SK-N-SH (cell line): ENCODE results near the gene KLHL41. TPM values are rescaled to one million over a fixed set of nuclear protein-coding genes. Genes with fewer than 3 reads are reported as not detected.

ENCODE experiments used
- CTCF ChIA-PET: fragments of 300-600, 350-600 bp; formaldehyde crosslinking; extraction: SDS; loops from one replicate; lab custom pipeline; 2021; lab: Yijun Ruan, JAX
- POLR2A ChIA-PET: fragments of 350-600 bp; sonication (Branson Sonifier 250); formaldehyde crosslinking; extraction: SDS; loops from one replicate; lab custom pipeline; 2020; ENCODE audit warnings: antibody characterized with exemption, inconsistent platforms; lab: Yijun Ruan, JAX
- DNase-seq: peaks from one replicate; pipeline ENCODE4 v3.0.0; 2012
- H2AFZ ChIP-seq: fragments of 200-600 bp; sonication (generic); 2 replicates; pipeline ENCODE4 v1.8.1; 2016; ENCODE audit warnings: antibody characterized with exemption, mild to moderate bottlenecking, low read depth
- H3F3A ChIP-seq: fragments of 200-600 bp; sonication (generic); replicated peaks from 2 replicates; pipeline ENCODE3; 2016; ENCODE audit warnings: antibody characterized with exemption, mild to moderate bottlenecking; ENCODE audit not compliant: insufficient read depth
- H3K27ac ChIP-seq, 2 experiments: fragments of 200-500 bp in 1 of 2; fragments of 200-600 bp in 1 of 2; sonication (Bioruptor generic) in 1 of 2; sonication (generic), shearing (Covaris generic) in 1 of 2; 2 replicates each; pipeline versions ENCODE4 v1.5.1 to v1.6.1; 2014 to 2016; ENCODE audit warnings: low read depth in 2 of 2, inconsistent platforms in 1 of 2, low read length in 1 of 2, mild to moderate bottlenecking in 1 of 2, mixed read lengths in 1 of 2
- H3K27me3 ChIP-seq: fragments of 200-600 bp; sonication (generic), shearing (Covaris generic); 2 replicates; pipeline ENCODE4 v1.6.1; 2016; ENCODE audit warnings: mixed run types; ENCODE audit not compliant: insufficient read depth
- H3K36me3 ChIP-seq, 2 experiments: fragments of 200-500 bp in 1 of 2; fragments of 200-600 bp in 1 of 2; sonication (Bioruptor generic) in 1 of 2; sonication (generic) in 1 of 2; replicated peaks in 1 of 2; 2 replicates each; pipeline versions ENCODE3 to v1.5.1; 2014 to 2016; ENCODE audit warnings: low read length in 1 of 2, mild to moderate bottlenecking in 1 of 2; ENCODE audit not compliant: insufficient read depth in 2 of 2, control insufficient read depth in 1 of 2
- H3K4me1 ChIP-seq, 2 experiments: fragments of 200-500 bp in 1 of 2; fragments of 200-600 bp in 1 of 2; sonication (Bioruptor generic) in 1 of 2; sonication (generic), shearing (Covaris generic) in 1 of 2; 2 replicates each; pipeline versions ENCODE4 v1.5.1 to v1.6.1; 2014 to 2016; ENCODE audit warnings: low read depth in 1 of 2, low read length in 1 of 2, mixed run types in 1 of 2; ENCODE audit not compliant: insufficient read depth in 2 of 2, control insufficient read depth in 1 of 2
- H3K4me2 ChIP-seq: fragments of 200-600 bp; sonication (generic), shearing (Covaris generic); 2 replicates; pipeline ENCODE4 v1.6.1; 2017; ENCODE audit warnings: mixed run types
- H3K4me3 ChIP-seq, 2 experiments: fragments of 200-500 bp in 1 of 2; fragments of 200-600 bp in 1 of 2; sonication (Bioruptor generic) in 1 of 2; sonication (generic), shearing (Covaris generic) in 1 of 2; 2 replicates each; pipeline versions ENCODE4 v1.5.1 to v1.8.1; 2014 to 2016; ENCODE audit warnings: low read depth in 2 of 2, inconsistent platforms in 1 of 2, low read length in 1 of 2, mild to moderate bottlenecking in 1 of 2, mixed read lengths in 1 of 2, moderate library complexity in 1 of 2
- H3K79me2 ChIP-seq: fragments of 200-600 bp; sonication (generic); 2 replicates; pipeline ENCODE4 v1.8.1; 2017; ENCODE audit warnings: mild to moderate bottlenecking; ENCODE audit not compliant: insufficient read depth
- H3K9ac ChIP-seq: fragments of 200-600 bp; sonication (generic); 2 replicates; pipeline ENCODE4 v1.6.1; 2017; ENCODE audit warnings: mixed run types
- H3K9me2 ChIP-seq: fragments of 200-600 bp; sonication (generic); 2 replicates; pipeline ENCODE4 v1.6.1; 2017; ENCODE audit warnings: mixed run types
- H3K9me3 ChIP-seq: fragments of 200-600 bp; sonication (generic); 2 replicates; pipeline ENCODE4 v1.6.1; 2017; ENCODE audit warnings: mixed run types, mild to moderate bottlenecking, moderate library complexity
- H4K20me1 ChIP-seq: fragments of 200-600 bp; sonication (generic); 2 replicates; pipeline ENCODE4 v1.6.1; 2017; ENCODE audit warnings: mild to moderate bottlenecking, mixed run types; ENCODE audit not compliant: insufficient read depth
- CHD2 ChIP-seq: fragments of 150-350 bp; IDR thresholded peaks from 2 replicates; pipeline ENCODE4 v1.6.1; 2018; ENCODE audit warnings: low read length; ENCODE audit not compliant: partially characterized antibody
- CTCF ChIP-seq: fragments of 200-600 bp; sonication (generic); IDR thresholded peaks from 2 replicates; pipeline ENCODE4 v1.6.1; 2017; ENCODE audit warnings: antibody characterized with exemption, mild to moderate bottlenecking, moderate library complexity
- EZH2phosphoT487 ChIP-seq: fragments of 200-600 bp; sonication (generic); IDR thresholded peaks from 2 replicates; pipeline ENCODE4 v1.6.1; 2017; ENCODE audit warnings: low read depth, mixed run types, mild to moderate bottlenecking, antibody characterized with exemption, moderate library complexity, borderline replicate concordance
- GATA2 ChIP-seq: sonication (generic); formaldehyde crosslinking; IDR thresholded peaks from 2 replicates; pipeline ENCODE4 v1.5.0; 2020; ENCODE audit warnings: mild to moderate bottlenecking, missing genetic modification reagents
- JUND ChIP-seq: IDR thresholded peaks from 2 replicates; pipeline ENCODE4 v1.4.0; 2012
- MAX ChIP-seq: IDR thresholded peaks from 2 replicates; pipeline ENCODE4 v1.4.0; 2012; ENCODE audit warnings: low read depth
- MEF2A ChIP-seq: IDR thresholded peaks from 2 replicates; pipeline ENCODE4 v1.4.0; 2012; ENCODE audit warnings: low read depth, borderline replicate concordance
- POLR2AphosphoS5 ChIP-seq: IDR thresholded peaks from 2 replicates; pipeline ENCODE4 v1.6.1; 2012; ENCODE audit warnings: low read depth, low read length
- RCOR1 ChIP-seq: fragments of 150-350 bp; IDR thresholded peaks from 2 replicates; pipeline ENCODE4 v1.6.1; 2017; ENCODE audit warnings: antibody characterized with exemption, low read length
- SIN3A ChIP-seq: IDR thresholded peaks from 2 replicates; pipeline ENCODE4 v1.6.1; 2012; ENCODE audit warnings: low read depth, mild to moderate bottlenecking, low read length, moderate library complexity, borderline replicate concordance
- SMC3 ChIP-seq: IDR thresholded peaks from 2 replicates; pipeline ENCODE4 v1.6.1; 2012; ENCODE audit warnings: low read depth, low read length, improper control_type of control experiment
- USF2 ChIP-seq: fragments of 150-350 bp; IDR thresholded peaks from 2 replicates; pipeline ENCODE4 v1.6.1; 2017; ENCODE audit warnings: antibody characterized with exemption, low read length, low read depth, borderline replicate concordance
- WGBS: methylation state at CpG from one replicate; pipeline ENCODE4 v1.1.6; 2017; ENCODE audit warnings: low lambda C conversion rate; 5-methylcytosine and 5-hydroxymethylcytosine counted together
- polyA plus RNA-seq, 3 experiments: library from polyadenylated mRNA; depleted of rRNA; stranded (reverse); fragments of >200 nt; gene quantifications; 2 replicates each; pipeline ENCODE4 v1.2.3, GENCODE V29; 2012
- TF ChIP-seq, protein P1 (sequence below): IDR thresholded peaks from 2 replicates; pipeline ENCODE4 v1.6.1; 2012; ENCODE audit warnings: mild to moderate bottlenecking, low read depth, low read length, moderate library complexity
- TF ChIP-seq, protein P2 (sequence below): IDR thresholded peaks from 2 replicates; pipeline ENCODE4 v1.4.0; 2012; ENCODE audit warnings: low read depth, borderline replicate concordance
- TF ChIP-seq, protein P3 (sequence below): IDR thresholded peaks from 2 replicates; pipeline ENCODE4 v1.4.0; 2012; ENCODE audit warnings: low read depth, borderline replicate concordance

Gene KLHL41
- polyA plus RNA-seq, 1 of the 3 experiments (the other 2 are of a cell fraction), result 0.26 TPM

GRCh38 chr2:169476459-169476858, 33.0 kb upstream of the KLHL41 start:
- no peak for DNase-seq
- H3K36me3 ChIP-seq, result no peaks in the 10 kb centered on the region
- no peak overlapping the region for H3K4me3 ChIP-seq
- no peaks in the 10 kb centered on the region for H3K27me3 ChIP-seq
- ChIA-PET POLR2A (no interaction called here), CTCF (no interaction called here)
- WGBS, result 71% methylated on average over 3 of the region's 3 CpGs
- no peak overlapping the region for H3K4me2 ChIP-seq
- H4K20me1 ChIP-seq, result no peaks in the 10 kb centered on the region
- H2AFZ ChIP-seq, result no peak overlapping the region
- no peak overlapping the region for H3K27ac ChIP-seq
- H3K4me1 ChIP-seq, result no peaks in the 10 kb centered on the region; a peak in 1 of 4 replicates
- H3K9ac ChIP-seq, result no peak overlapping the region
- H3K9me3 ChIP-seq, result no peaks in the 10 kb centered on the region
- H3K9me2 ChIP-seq, result no peaks in the 10 kb centered on the region
- H3F3A ChIP-seq, result no peaks in the 10 kb centered on the region
- H3K79me2 ChIP-seq, result no peaks in the 10 kb centered on the region
- TF ChIP-seq MEF2A (no peak), MAX (no peak), CTCF (no peak), SMC3 (no peak), POLR2AphosphoS5 (no peak), CHD2 (no peak), SIN3A (no peak), USF2 (no peak), GATA2 (CRISPR knock-in tag) (no peak), EZH2phosphoT487 (no peak), JUND (no peak), RCOR1 (no peak)
- TF ChIP-seq, protein P1, sequence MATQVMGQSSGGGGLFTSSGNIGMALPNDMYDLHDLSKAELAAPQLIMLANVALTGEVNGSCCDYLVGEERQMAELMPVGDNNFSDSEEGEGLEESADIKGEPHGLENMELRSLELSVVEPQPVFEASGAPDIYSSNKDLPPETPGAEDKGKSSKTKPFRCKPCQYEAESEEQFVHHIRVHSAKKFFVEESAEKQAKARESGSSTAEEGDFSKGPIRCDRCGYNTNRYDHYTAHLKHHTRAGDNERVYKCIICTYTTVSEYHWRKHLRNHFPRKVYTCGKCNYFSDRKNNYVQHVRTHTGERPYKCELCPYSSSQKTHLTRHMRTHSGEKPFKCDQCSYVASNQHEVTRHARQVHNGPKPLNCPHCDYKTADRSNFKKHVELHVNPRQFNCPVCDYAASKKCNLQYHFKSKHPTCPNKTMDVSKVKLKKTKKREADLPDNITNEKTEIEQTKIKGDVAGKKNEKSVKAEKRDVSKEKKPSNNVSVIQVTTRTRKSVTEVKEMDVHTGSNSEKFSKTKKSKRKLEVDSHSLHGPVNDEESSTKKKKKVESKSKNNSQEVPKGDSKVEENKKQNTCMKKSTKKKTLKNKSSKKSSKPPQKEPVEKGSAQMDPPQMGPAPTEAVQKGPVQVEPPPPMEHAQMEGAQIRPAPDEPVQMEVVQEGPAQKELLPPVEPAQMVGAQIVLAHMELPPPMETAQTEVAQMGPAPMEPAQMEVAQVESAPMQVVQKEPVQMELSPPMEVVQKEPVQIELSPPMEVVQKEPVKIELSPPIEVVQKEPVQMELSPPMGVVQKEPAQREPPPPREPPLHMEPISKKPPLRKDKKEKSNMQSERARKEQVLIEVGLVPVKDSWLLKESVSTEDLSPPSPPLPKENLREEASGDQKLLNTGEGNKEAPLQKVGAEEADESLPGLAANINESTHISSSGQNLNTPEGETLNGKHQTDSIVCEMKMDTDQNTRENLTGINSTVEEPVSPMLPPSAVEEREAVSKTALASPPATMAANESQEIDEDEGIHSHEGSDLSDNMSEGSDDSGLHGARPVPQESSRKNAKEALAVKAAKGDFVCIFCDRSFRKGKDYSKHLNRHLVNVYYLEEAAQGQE, result no peak
- TF ChIP-seq, protein P2, sequence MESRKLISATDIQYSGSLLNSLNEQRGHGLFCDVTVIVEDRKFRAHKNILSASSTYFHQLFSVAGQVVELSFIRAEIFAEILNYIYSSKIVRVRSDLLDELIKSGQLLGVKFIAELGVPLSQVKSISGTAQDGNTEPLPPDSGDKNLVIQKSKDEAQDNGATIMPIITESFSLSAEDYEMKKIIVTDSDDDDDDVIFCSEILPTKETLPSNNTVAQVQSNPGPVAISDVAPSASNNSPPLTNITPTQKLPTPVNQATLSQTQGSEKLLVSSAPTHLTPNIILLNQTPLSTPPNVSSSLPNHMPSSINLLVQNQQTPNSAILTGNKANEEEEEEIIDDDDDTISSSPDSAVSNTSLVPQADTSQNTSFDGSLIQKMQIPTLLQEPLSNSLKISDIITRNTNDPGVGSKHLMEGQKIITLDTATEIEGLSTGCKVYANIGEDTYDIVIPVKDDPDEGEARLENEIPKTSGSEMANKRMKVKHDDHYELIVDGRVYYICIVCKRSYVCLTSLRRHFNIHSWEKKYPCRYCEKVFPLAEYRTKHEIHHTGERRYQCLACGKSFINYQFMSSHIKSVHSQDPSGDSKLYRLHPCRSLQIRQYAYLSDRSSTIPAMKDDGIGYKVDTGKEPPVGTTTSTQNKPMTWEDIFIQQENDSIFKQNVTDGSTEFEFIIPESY, result no peak
- TF ChIP-seq, protein P3, sequence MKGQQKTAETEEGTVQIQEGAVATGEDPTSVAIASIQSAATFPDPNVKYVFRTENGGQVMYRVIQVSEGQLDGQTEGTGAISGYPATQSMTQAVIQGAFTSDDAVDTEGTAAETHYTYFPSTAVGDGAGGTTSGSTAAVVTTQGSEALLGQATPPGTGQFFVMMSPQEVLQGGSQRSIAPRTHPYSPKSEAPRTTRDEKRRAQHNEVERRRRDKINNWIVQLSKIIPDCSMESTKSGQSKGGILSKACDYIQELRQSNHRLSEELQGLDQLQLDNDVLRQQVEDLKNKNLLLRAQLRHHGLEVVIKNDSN, result no peak
